H9 (cell line): ENCODE results near the gene CR1L. TPM values are rescaled to one million over a fixed set of nuclear protein-coding genes. Genes with fewer than 3 reads are reported as not detected.

Experiments used
- DNase-seq: peaks from one replicate; pipeline ENCODE4 v3.0.0-alpha.2; 2017
- H2AFZ ChIP-seq: one replicate; pipeline ENCODE4 v1.6.1; 2013; ENCODE audit warnings: mild to moderate bottlenecking, low read length, control low read depth, moderate library complexity
- H2AK5ac ChIP-seq: 2 replicates; pipeline ENCODE4 v1.6.1; 2013; ENCODE audit warnings: low read length, control low read depth, mixed read lengths; ENCODE audit not compliant: insufficient read length
- H2BK120ac ChIP-seq: one replicate; pipeline ENCODE4 v1.6.1; 2013; ENCODE audit warnings: low read depth, mild to moderate bottlenecking, low read length, control low read depth, inconsistent platforms; ENCODE audit not compliant: poor library complexity, severe bottlenecking
- H2BK12ac ChIP-seq: 2 replicates; pipeline ENCODE4 v1.6.1; 2013; ENCODE audit warnings: low read length, control low read depth, mixed read lengths, low read depth; ENCODE audit not compliant: insufficient read length
- H2BK15ac ChIP-seq: 2 replicates; pipeline ENCODE4 v1.6.1; 2013; ENCODE audit warnings: low read depth, low read length, control low read depth
- H2BK20ac ChIP-seq: one replicate; pipeline ENCODE4 v1.6.1; 2013; ENCODE audit warnings: low read depth, mild to moderate bottlenecking, low read length, control low read depth, inconsistent platforms; ENCODE audit not compliant: poor library complexity, severe bottlenecking
- H2BK5ac ChIP-seq: 2 replicates; pipeline ENCODE4 v1.6.1; 2013; ENCODE audit warnings: low read length, control low read depth, mixed read lengths; ENCODE audit not compliant: insufficient read length
- H3K14ac ChIP-seq: 2 replicates; pipeline ENCODE4 v1.6.1; 2013; ENCODE audit warnings: low read length, control low read depth; ENCODE audit not compliant: insufficient read depth
- H3K18ac ChIP-seq: 2 replicates; pipeline ENCODE4 v1.6.1; 2013; ENCODE audit warnings: low read depth, mild to moderate bottlenecking, mixed read lengths, low read length, control low read depth; ENCODE audit not compliant: insufficient read length
- H3K23ac ChIP-seq: 2 replicates; pipeline ENCODE4 v1.6.1; 2013; ENCODE audit warnings: low read length, control low read depth, mixed read lengths, low read depth; ENCODE audit not compliant: insufficient read length
- H3K23me2 ChIP-seq: 2 replicates; pipeline ENCODE4 v1.6.1; 2013; ENCODE audit warnings: low read depth, mild to moderate bottlenecking, mixed read lengths, low read length, control low read depth; ENCODE audit not compliant: insufficient read length, poor library complexity, severe bottlenecking
- H3K27ac ChIP-seq: 2 replicates; pipeline ENCODE4 v1.5.1; 2013; ENCODE audit warnings: low read length, control low read depth, mixed read lengths, low read depth; ENCODE audit not compliant: insufficient read length
- H3K27me3 ChIP-seq: 2 replicates; pipeline ENCODE4 v1.6.1; 2013; ENCODE audit warnings: low read length, control low read depth, inconsistent platforms; ENCODE audit not compliant: insufficient read depth
- H3K4ac ChIP-seq: 2 replicates; pipeline ENCODE4 v1.6.1; 2013; ENCODE audit warnings: low read depth, mild to moderate bottlenecking, control low read depth, inconsistent platforms, low read length, moderate library complexity
- H3K4me1 ChIP-seq: 2 replicates; pipeline ENCODE4 v1.6.1; 2013; ENCODE audit warnings: low read length, control low read depth, inconsistent platforms; ENCODE audit not compliant: insufficient read depth
- H3K4me2 ChIP-seq: 2 replicates; pipeline ENCODE4 v1.6.1; 2013; ENCODE audit warnings: low read length, control low read depth, mixed read lengths; ENCODE audit not compliant: insufficient read length, insufficient read depth
- H3K56ac ChIP-seq: 2 replicates; pipeline ENCODE4 v1.6.1; 2013; ENCODE audit warnings: low read depth, mild to moderate bottlenecking, mixed read lengths, low read length, control low read depth; ENCODE audit not compliant: insufficient read length
- H3K79me1 ChIP-seq: 2 replicates; pipeline ENCODE4 v1.6.1; 2013; ENCODE audit warnings: low read depth, mild to moderate bottlenecking, moderate library complexity, low read length, control low read depth, inconsistent platforms; ENCODE audit not compliant: insufficient read depth, poor library complexity, severe bottlenecking
- H3K79me2 ChIP-seq: 2 replicates; pipeline ENCODE4 v1.6.1; 2013; ENCODE audit warnings: low read length, control low read depth, inconsistent platforms; ENCODE audit not compliant: insufficient read depth
- H3K9ac ChIP-seq: 2 replicates; pipeline ENCODE4 v1.6.1; 2013; ENCODE audit warnings: low read length, control low read depth, mixed read lengths; ENCODE audit not compliant: insufficient read length; ENCODE audit errors: extremely low read depth
- H3K9me3 ChIP-seq: one replicate; pipeline ENCODE4 v1.6.1; 2013; ENCODE audit warnings: low read depth, low read length, inconsistent platforms; ENCODE audit not compliant: control insufficient read depth
- H3T11ph ChIP-seq: one replicate; pipeline ENCODE4 v1.6.1; 2013; ENCODE audit warnings: mild to moderate bottlenecking, low read length, control low read depth, inconsistent platforms
- H4K20me1 ChIP-seq: one replicate; pipeline ENCODE4 v1.6.1; 2013; ENCODE audit not compliant: control insufficient read depth, insufficient read length, insufficient read depth
- H4K5ac ChIP-seq: 2 replicates; pipeline ENCODE4 v1.6.1; 2013; ENCODE audit warnings: low read depth, mild to moderate bottlenecking, mixed read lengths, low read length, control low read depth; ENCODE audit not compliant: insufficient read length
- H4K8ac ChIP-seq: replicated peaks from 2 replicates; pipeline ENCODE4 v1.6.1; 2013; ENCODE audit warnings: low read length, control low read depth, mixed read lengths, low read depth; ENCODE audit not compliant: insufficient read length
- H4K91ac ChIP-seq: 2 replicates; pipeline ENCODE4 v1.6.1; 2013; ENCODE audit warnings: low read depth, mild to moderate bottlenecking, moderate library complexity, mixed read lengths, low read length, control low read depth; ENCODE audit not compliant: insufficient read length
- H3K27ac Mint-ChIP-seq, 3 experiments: 2 replicates in 2 of 3; 3 replicates in 1 of 3; pipeline ENCODE4 v1.8.0; 2020 to 2021; ENCODE audit warnings: mixed read lengths in 3 of 3, mild to moderate bottlenecking in 1 of 3, moderate library complexity in 1 of 3
- H3K27me3 Mint-ChIP-seq: 2 replicates; pipeline ENCODE4 v1.8.0; 2021; ENCODE audit warnings: low read depth, mild to moderate bottlenecking, moderate library complexity, mixed read lengths
- H3K36me3 Mint-ChIP-seq, 3 experiments: 2 replicates in 2 of 3; 3 replicates in 1 of 3; pipeline ENCODE4 v1.8.0; 2020 to 2021; ENCODE audit warnings: low read depth in 3 of 3, mixed read lengths in 3 of 3; ENCODE audit not compliant: insufficient read depth in 1 of 3
- H3K4me1 Mint-ChIP-seq, 2 experiments: 2 replicates each; pipeline ENCODE4 v1.8.0; 2020; ENCODE audit warnings: mixed read lengths in 2 of 2
- H3K4me3 Mint-ChIP-seq, 2 experiments: 2 replicates in 1 of 2; 3 replicates in 1 of 2; pipeline ENCODE4 v1.8.0; 2020 to 2021; ENCODE audit warnings: mild to moderate bottlenecking in 2 of 2, mixed read lengths in 2 of 2, moderate library complexity in 1 of 2
- H3K9me3 Mint-ChIP-seq, 2 experiments: 2 replicates in 1 of 2; 3 replicates in 1 of 2; pipeline ENCODE4 v1.8.0; 2020; ENCODE audit warnings: mild to moderate bottlenecking in 2 of 2, mixed read lengths in 2 of 2, moderate library complexity in 1 of 2
- CTCF ChIP-seq: fragments of 200-600 bp; sonication (generic); conservative IDR thresholded peaks from 3 replicates; pipeline ENCODE4 v1.8.0; 2021; ENCODE audit warnings: antibody characterized with exemption, mild to moderate bottlenecking
- WGBS: extraction: QIAGEN DNeasy Blood & Tissue Kit; methylation state at CpG from one replicate; pipeline ENCODE4 v1.1.7; 2013; ENCODE audit warnings: missing lambda C conversion rate, low lambda C conversion rate, mixed read lengths; ENCODE audit not compliant: insufficient read length; ENCODE audit errors: extremely low coverage; 5-methylcytosine and 5-hydroxymethylcytosine counted together
- total RNA-seq: library from RNA; stranded (reverse); gene quantifications from 2 replicates; pipeline ENCODE4 v1.2.1, GENCODE V29; 2021

The CR1L gene
- total RNA-seq, 1 experiment from 2014 or later, result 0.37 TPM

- no CpG with 5 or more reads among the region's 3 CpGs for WGBS
- no peak overlapping the region for H3K56ac ChIP-seq
- no peaks in the 10 kb centered on the region for H4K20me1 ChIP-seq
- H3K9me3 ChIP-seq, result peaks cover 12% of the 10 kb centered on the region
- no peak overlapping the region for H4K5ac ChIP-seq
- H3K9ac ChIP-seq, result no peak overlapping the region
- no peak for DNase-seq
- Mint-ChIP-seq H3K9me3 (peaks cover 8 to 14% of the 10 kb centered on the region in 2 experiments), H3K27me3 (no peaks in the 10 kb centered on the region; the same call in 1 of the 2 replicates), H3K36me3 (peaks cover 0 to 9% (median 2%) of the 10 kb centered on the region in 3 experiments; a peak in 3 of 7 replicates), H3K4me1 (peaks cover 12 to 16% of the 10 kb centered on the region in 2 experiments), H3K4me3 (no peak overlapping the region), H3K27ac (no peak overlapping the region)
- H3T11ph ChIP-seq, result no peak overlapping the region
- H3K27ac ChIP-seq, result no peak overlapping the region
- no peak overlapping the region for H3K18ac ChIP-seq
- no peak overlapping the region for H2BK120ac ChIP-seq
- H4K8ac ChIP-seq, result no peak overlapping the region
- TF ChIP-seq CTCF, result no peak
- H3K4ac ChIP-seq, result no peak overlapping the region
- no peak overlapping the region for H2BK15ac ChIP-seq
- peaks cover 3% of the 10 kb centered on the region; the same call in 1 of the 2 replicates for H3K27me3 ChIP-seq
- H3K23me2 ChIP-seq, result peaks cover 5% of the 10 kb centered on the region
- no peak overlapping the region for H2BK20ac ChIP-seq
- H2BK5ac ChIP-seq, result no peak overlapping the region
- H2BK12ac ChIP-seq, result no peak overlapping the region
- H3K4me1 ChIP-seq, result peaks cover 2% of the 10 kb centered on the region; the same call in 1 of the 2 replicates
- H3K4me2 ChIP-seq, result no peak overlapping the region
- H3K79me1 ChIP-seq, result no peaks in the 10 kb centered on the region
- no peak overlapping the region for H2AK5ac ChIP-seq
- H3K79me2 ChIP-seq, result no peaks in the 10 kb centered on the region
- H2AFZ ChIP-seq, result no peak overlapping the region
- no peak overlapping the region for H3K23ac ChIP-seq
- no peak overlapping the region for H3K14ac ChIP-seq
- no peak overlapping the region for H4K91ac ChIP-seq
Measured at GRCh38 chr1:207670192-207670591, 25.3 kb downstream of the CR1L start.
